NCI-H2029 treated with DMSO at 0.1 percent for 48 hours (cell line): Measurements from ENCODE around the gene SRGAP2B.
"Not testable (repeated sequence)": the region's sequence is repeated elsewhere in the genome, so short reads cannot be mapped to it uniquely, and the experiment has no call there.

Source experiments
- DNase-seq: peaks from one replicate; lab custom pipeline; 2025; lab: John Stamatoyannopoulos, UW

Gene SRGAP2B

GRCh38 chr1:144995833-144996410 lies 99.2 kb downstream of the SRGAP2B start:
- DNase-seq: not testable (repeated sequence)

- DNase-seq: not testable (repeated sequence)
These were observed 102.2 kb downstream of the SRGAP2B start for GRCh38 chr1:144992915-144993314.

- not testable (repeated sequence) for DNase-seq
These were observed 104.5 kb downstream of the SRGAP2B start for GRCh38 chr1:144990611-144991010.

GRCh38 chr1:144987131-144987530 lies 108.0 kb downstream of the SRGAP2B start:
- DNase-seq: not testable (repeated sequence)

- DNase-seq: not testable (repeated sequence)
These were observed 108.8 kb downstream of the SRGAP2B start for GRCh38 chr1:144986171-144986860.

GRCh38 chr1:144985550-144986170 lies 109.5 kb downstream of the SRGAP2B start:
- DNase-seq: not testable (repeated sequence)

GRCh38 chr1:144982802-144983525 lies 112.2 kb downstream of the SRGAP2B start:
- not testable (repeated sequence) for DNase-seq

GRCh38 chr1:144981157-144981556 lies 114.0 kb downstream of the SRGAP2B start:
- not testable (repeated sequence) for DNase-seq

- DNase-seq: not testable (repeated sequence)
These were observed 115.0 kb downstream of the SRGAP2B start for GRCh38 chr1:144979960-144980595.

GRCh38 chr1:144977856-144978255 lies 117.3 kb downstream of the SRGAP2B start:
- DNase-seq: not testable (repeated sequence)

- DNase-seq: not testable (repeated sequence)
These were observed 123.2 kb downstream of the SRGAP2B start for GRCh38 chr1:144971936-144972335.

GRCh38 chr1:144966488-144966887 lies 128.6 kb downstream of the SRGAP2B start:
- not testable (repeated sequence) for DNase-seq

GRCh38 chr1:144964765-144965164 lies 130.4 kb downstream of the SRGAP2B start:
- DNase-seq: not testable (repeated sequence)

- not testable (repeated sequence) for DNase-seq
These were observed 130.9 kb downstream of the SRGAP2B start for GRCh38 chr1:144964186-144964585.

GRCh38 chr1:144963571-144963970 lies 131.6 kb downstream of the SRGAP2B start:
- DNase-seq: not testable (repeated sequence)

GRCh38 chr1:144961604-144962583 lies 133.2 kb downstream of the SRGAP2B start:
- DNase-seq: not testable (repeated sequence)

- not testable (repeated sequence) for DNase-seq
These were observed 134.1 kb downstream of the SRGAP2B start for GRCh38 chr1:144960929-144961488.

GRCh38 chr1:144948390-144948789 lies 146.7 kb downstream of the SRGAP2B start:
- DNase-seq: not testable (repeated sequence)

GRCh38 chr1:144947495-144947894 lies 147.6 kb downstream of the SRGAP2B start:
- not testable (repeated sequence) for DNase-seq
